HepG2 (cell line): ENCODE data around the gene KIRREL2. TPM values are rescaled to one million over a fixed set of nuclear protein-coding genes. Genes with fewer than 3 reads are reported as not detected.
A peak's percentile ranks its signal among the peaks of the same experiment; 100 is the strongest.

ENCODE experiments used
- CHCHD3 ChIP-seq: sonication (generic); formaldehyde crosslinking; IDR thresholded peaks from 2 replicates; pipeline ENCODE4 v1.8.0; 2022; ENCODE audit warnings: mild to moderate bottlenecking, missing genetic modification reagents, moderate library complexity
- EZH2 ChIP-seq: conservative IDR thresholded peaks from 2 replicates; pipeline ENCODE4 v1.6.1; 2012; ENCODE audit warnings: mild to moderate bottlenecking, low read depth, low read length, moderate library complexity
- GATA4 ChIP-seq: sonication (generic); IDR thresholded peaks from 2 replicates; pipeline ENCODE4 v1.6.1; 2016; ENCODE audit warnings: antibody characterized with exemption, low read depth, borderline replicate concordance
- HNF4A ChIP-seq: sonication (generic); formaldehyde crosslinking; IDR thresholded peaks from 2 replicates; pipeline ENCODE4 v1.4.0; 2020; ENCODE audit warnings: missing genetic modification reagents
- KLF9 ChIP-seq: IDR thresholded peaks from 2 replicates; pipeline ENCODE4 v1.6.1; 2016; ENCODE audit warnings: low read depth
- MATR3 ChIP-seq: sonication (generic); formaldehyde crosslinking; IDR thresholded peaks from 2 replicates; pipeline ENCODE4 v1.4.0; 2020; ENCODE audit warnings: missing genetic modification reagents
- NR2F6 ChIP-seq, 2 experiments: IDR thresholded peaks; 2 replicates each; pipeline ENCODE4 v1.6.1; 2016; ENCODE audit warnings: antibody characterized with exemption in 1 of 2, mild to moderate bottlenecking in 1 of 2
- SRSF1 ChIP-seq: fragments of 200-400 bp; formaldehyde crosslinking; optimal IDR thresholded peaks from 2 replicates; pipeline ENCODE3; 2017; ENCODE audit warnings: mild to moderate bottlenecking, low read depth, low read length, moderate library complexity
- ZNF225 ChIP-seq: sonication (generic); formaldehyde crosslinking; IDR thresholded peaks from 2 replicates; pipeline ENCODE4 v1.4.0; 2020; ENCODE audit warnings: mild to moderate bottlenecking, missing genetic modification reagents
- ZNF234 ChIP-seq: sonication (generic); formaldehyde crosslinking; conservative IDR thresholded peaks from 2 replicates; pipeline ENCODE4 v1.5.1; 2020; ENCODE audit warnings: mild to moderate bottlenecking, missing genetic modification reagents
- ZNF549 ChIP-seq: sonication (generic); formaldehyde crosslinking; IDR thresholded peaks from 2 replicates; pipeline ENCODE4 v1.5.0; 2020; ENCODE audit warnings: missing genetic modification reagents
- ZZZ3 ChIP-seq: sonication (generic); formaldehyde crosslinking; IDR thresholded peaks from 2 replicates; pipeline ENCODE4 v1.4.0; 2020; ENCODE audit warnings: missing genetic modification reagents, mild to moderate bottlenecking, borderline replicate concordance
- polyA plus RNA-seq, 8 experiments: library from polyadenylated mRNA; depleted of rRNA in 3 of 8; stranded (reverse) in 7 of 8; unstranded in 1 of 8; fragments of >200 nt; fragmentation: Illumina TruSeq in 4 of 8; extraction: Trizol in 4 of 8; gene quantifications; 2 replicates each; pipeline versions ENCODE4 v1.2.1 to v1.2.3, GENCODE V29; 2011 to 2016; ENCODE audit warnings: low read depth in 4 of 8, missing spikeins in 1 of 8, mixed read lengths in 1 of 8; ENCODE audit not compliant: insufficient read depth in 1 of 8
- total RNA-seq, 5 experiments: library from RNA; depleted of rRNA; stranded (reverse); fragments of >200 nt; fragmentation: Illumina TruSeq; extraction: Trizol; gene quantifications; 2 replicates each; pipeline ENCODE4 v1.2.3, GENCODE V29; 2016; ENCODE audit warnings: low read depth in 1 of 5
- TF ChIP-seq, protein P1 (sequence below): sonication (generic); formaldehyde crosslinking; IDR thresholded peaks from 2 replicates; pipeline ENCODE4 v1.5.0; 2020; ENCODE audit warnings: missing genetic modification reagents
- TF ChIP-seq, protein P2 (sequence below): conservative IDR thresholded peaks from 2 replicates; pipeline ENCODE4 v1.6.1; 2018; ENCODE audit warnings: missing genetic modification reagents
- TF ChIP-seq, protein P3 (sequence below): sonication (generic); formaldehyde crosslinking; IDR thresholded peaks from 2 replicates; pipeline ENCODE4 v1.4.0; 2020; ENCODE audit warnings: missing genetic modification reagents
- TF ChIP-seq, protein P4 (sequence below): sonication (generic); formaldehyde crosslinking; IDR thresholded peaks from 2 replicates; pipeline ENCODE4 v1.4.0; 2020; ENCODE audit warnings: missing genetic modification reagents
- TF ChIP-seq, protein P5 (sequence below): sonication (generic); formaldehyde crosslinking; IDR thresholded peaks from 2 replicates; pipeline ENCODE4 v1.4.0; 2020; ENCODE audit warnings: mild to moderate bottlenecking, missing genetic modification reagents

Gene KIRREL2
- total and polyA plus RNA-seq, 2 of the 13 experiments (the other 11 are each of a cell fraction or from before 2014, with no cell fraction given) = 0.18 to 2.4 TPM

DNA sequence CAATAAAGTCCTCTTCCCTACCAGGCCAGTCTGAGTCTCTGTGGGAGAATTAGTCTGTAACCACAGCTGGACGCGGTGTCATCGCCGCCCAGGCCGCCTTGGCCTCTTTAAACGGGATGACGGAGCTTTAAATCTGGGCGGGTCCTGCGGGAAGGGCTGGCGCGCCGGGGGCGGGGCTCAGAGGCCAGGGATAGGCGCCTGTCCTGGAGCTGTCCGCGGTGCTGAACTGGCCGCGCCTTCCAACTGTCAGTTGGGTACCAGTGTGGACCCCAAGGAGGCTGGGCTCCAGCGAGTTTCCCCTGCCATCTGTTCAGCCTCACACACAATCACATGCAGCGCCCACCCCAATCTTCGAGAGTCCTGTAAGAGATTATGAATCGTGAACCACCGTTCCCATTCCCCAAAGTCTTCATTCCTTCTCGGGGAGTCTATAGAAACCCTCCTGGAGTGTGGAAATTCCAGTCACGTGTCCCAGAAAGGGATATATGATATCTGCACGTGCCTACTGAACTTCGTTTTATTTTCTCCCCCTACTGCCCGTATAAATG, 23.1 kb downstream of the KIRREL2 start (continued):
- TF ChIP-seq, protein P1, sequence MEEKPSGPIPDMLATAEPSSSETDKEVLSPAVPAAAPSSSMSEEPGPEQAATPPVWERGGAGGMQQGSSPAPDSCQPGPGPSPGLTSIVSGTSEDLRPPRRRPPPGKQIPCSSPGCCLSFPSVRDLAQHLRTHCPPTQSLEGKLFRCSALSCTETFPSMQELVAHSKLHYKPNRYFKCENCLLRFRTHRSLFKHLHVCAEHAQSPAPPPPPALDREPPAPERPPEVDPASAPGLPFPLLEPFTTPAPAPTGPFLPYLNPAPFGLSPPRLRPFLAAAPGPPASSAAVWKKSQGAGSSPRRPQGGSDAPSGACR = no peak
- TF ChIP-seq ZNF549 (no peak), CHCHD3 (peak; percentile 88), NR2F6 (IDR thresholded peaks at IDR 0.05) (no peak), NR2F6 (CRISPR knock-in tag; IDR thresholded peaks at IDR 0.05) (peak; percentile 45; the same call in 1 of the 2 replicates), EZH2 (no peak), MATR3 (CRISPR knock-in tag) (no peak), ZNF234 (CRISPR knock-in tag) (no peak), KLF9 (CRISPR knock-in tag) (peak; percentile 88; the same call in 1 of the 2 replicates), ZZZ3 (no peak), ZNF225 (CRISPR knock-in tag) (peak; percentile 89; the same call in 1 of the 2 replicates), SRSF1 (no peak), HNF4A (no peak), GATA4 (no peak)
- TF ChIP-seq, protein P2, sequence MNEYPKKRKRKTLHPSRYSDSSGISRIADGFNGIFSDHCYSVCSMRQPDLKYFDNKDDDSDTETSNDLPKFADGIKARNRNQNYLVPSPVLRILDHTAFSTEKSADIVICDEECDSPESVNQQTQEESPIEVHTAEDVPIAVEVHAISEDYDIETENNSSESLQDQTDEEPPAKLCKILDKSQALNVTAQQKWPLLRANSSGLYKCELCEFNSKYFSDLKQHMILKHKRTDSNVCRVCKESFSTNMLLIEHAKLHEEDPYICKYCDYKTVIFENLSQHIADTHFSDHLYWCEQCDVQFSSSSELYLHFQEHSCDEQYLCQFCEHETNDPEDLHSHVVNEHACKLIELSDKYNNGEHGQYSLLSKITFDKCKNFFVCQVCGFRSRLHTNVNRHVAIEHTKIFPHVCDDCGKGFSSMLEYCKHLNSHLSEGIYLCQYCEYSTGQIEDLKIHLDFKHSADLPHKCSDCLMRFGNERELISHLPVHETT (CRISPR knock-in tag) = peak; percentile 74; the same call in 1 of the 2 replicates
- TF ChIP-seq, protein P3, sequence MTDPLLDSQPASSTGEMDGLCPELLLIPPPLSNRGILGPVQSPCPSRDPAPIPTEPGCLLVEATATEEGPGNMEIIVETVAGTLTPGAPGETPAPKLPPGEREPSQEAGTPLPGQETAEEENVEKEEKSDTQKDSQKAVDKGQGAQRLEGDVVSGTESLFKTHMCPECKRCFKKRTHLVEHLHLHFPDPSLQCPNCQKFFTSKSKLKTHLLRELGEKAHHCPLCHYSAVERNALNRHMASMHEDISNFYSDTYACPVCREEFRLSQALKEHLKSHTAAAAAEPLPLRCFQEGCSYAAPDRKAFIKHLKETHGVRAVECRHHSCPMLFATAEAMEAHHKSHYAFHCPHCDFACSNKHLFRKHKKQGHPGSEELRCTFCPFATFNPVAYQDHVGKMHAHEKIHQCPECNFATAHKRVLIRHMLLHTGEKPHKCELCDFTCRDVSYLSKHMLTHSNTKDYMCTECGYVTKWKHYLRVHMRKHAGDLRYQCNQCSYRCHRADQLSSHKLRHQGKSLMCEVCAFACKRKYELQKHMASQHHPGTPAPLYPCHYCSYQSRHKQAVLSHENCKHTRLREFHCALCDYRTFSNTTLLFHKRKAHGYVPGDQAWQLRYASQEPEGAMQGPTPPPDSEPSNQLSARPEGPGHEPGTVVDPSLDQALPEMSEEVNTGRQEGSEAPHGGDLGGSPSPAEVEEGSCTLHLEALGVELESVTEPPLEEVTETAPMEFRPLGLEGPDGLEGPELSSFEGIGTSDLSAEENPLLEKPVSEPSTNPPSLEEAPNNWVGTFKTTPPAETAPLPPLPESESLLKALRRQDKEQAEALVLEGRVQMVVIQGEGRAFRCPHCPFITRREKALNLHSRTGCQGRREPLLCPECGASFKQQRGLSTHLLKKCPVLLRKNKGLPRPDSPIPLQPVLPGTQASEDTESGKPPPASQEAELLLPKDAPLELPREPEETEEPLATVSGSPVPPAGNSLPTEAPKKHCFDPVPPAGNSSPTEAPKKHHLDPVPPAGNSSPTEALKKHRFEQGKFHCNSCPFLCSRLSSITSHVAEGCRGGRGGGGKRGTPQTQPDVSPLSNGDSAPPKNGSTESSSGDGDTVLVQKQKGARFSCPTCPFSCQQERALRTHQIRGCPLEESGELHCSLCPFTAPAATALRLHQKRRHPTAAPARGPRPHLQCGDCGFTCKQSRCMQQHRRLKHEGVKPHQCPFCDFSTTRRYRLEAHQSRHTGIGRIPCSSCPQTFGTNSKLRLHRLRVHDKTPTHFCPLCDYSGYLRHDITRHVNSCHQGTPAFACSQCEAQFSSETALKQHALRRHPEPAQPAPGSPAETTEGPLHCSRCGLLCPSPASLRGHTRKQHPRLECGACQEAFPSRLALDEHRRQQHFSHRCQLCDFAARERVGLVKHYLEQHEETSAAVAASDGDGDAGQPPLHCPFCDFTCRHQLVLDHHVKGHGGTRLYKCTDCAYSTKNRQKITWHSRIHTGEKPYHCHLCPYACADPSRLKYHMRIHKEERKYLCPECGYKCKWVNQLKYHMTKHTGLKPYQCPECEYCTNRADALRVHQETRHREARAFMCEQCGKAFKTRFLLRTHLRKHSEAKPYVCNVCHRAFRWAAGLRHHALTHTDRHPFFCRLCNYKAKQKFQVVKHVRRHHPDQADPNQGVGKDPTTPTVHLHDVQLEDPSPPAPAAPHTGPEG (CRISPR knock-in tag) = peak; percentile 91; the same call in 1 of the 2 replicates
- TF ChIP-seq, protein P4, sequence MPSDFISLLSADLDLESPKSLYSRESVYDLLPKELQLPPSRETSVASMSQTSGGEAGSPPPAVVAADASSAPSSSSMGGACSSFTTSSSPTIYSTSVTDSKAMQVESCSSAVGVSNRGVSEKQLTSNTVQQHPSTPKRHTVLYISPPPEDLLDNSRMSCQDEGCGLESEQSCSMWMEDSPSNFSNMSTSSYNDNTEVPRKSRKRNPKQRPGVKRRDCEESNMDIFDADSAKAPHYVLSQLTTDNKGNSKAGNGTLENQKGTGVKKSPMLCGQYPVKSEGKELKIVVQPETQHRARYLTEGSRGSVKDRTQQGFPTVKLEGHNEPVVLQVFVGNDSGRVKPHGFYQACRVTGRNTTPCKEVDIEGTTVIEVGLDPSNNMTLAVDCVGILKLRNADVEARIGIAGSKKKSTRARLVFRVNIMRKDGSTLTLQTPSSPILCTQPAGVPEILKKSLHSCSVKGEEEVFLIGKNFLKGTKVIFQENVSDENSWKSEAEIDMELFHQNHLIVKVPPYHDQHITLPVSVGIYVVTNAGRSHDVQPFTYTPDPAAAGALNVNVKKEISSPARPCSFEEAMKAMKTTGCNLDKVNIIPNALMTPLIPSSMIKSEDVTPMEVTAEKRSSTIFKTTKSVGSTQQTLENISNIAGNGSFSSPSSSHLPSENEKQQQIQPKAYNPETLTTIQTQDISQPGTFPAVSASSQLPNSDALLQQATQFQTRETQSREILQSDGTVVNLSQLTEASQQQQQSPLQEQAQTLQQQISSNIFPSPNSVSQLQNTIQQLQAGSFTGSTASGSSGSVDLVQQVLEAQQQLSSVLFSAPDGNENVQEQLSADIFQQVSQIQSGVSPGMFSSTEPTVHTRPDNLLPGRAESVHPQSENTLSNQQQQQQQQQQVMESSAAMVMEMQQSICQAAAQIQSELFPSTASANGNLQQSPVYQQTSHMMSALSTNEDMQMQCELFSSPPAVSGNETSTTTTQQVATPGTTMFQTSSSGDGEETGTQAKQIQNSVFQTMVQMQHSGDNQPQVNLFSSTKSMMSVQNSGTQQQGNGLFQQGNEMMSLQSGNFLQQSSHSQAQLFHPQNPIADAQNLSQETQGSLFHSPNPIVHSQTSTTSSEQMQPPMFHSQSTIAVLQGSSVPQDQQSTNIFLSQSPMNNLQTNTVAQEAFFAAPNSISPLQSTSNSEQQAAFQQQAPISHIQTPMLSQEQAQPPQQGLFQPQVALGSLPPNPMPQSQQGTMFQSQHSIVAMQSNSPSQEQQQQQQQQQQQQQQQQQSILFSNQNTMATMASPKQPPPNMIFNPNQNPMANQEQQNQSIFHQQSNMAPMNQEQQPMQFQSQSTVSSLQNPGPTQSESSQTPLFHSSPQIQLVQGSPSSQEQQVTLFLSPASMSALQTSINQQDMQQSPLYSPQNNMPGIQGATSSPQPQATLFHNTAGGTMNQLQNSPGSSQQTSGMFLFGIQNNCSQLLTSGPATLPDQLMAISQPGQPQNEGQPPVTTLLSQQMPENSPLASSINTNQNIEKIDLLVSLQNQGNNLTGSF (CRISPR knock-in tag) = peak; percentile 97
- TF ChIP-seq, protein P5, sequence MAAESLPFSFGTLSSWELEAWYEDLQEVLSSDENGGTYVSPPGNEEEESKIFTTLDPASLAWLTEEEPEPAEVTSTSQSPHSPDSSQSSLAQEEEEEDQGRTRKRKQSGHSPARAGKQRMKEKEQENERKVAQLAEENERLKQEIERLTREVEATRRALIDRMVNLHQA (CRISPR knock-in tag) = no peak
